Measurements from ENCODE around the gene LRG1. TPM values are rescaled to one million over a fixed set of nuclear protein-coding genes. Genes with fewer than 3 reads are reported as not detected.

LRG1 gene
- total and polyA plus RNA-seq, 9 of the 15 experiments (the other 6 are each of a cell fraction or from before 2014, with no cell fraction given) = 1.5 to 11.9 (median 8.7) TPM

DNA sequence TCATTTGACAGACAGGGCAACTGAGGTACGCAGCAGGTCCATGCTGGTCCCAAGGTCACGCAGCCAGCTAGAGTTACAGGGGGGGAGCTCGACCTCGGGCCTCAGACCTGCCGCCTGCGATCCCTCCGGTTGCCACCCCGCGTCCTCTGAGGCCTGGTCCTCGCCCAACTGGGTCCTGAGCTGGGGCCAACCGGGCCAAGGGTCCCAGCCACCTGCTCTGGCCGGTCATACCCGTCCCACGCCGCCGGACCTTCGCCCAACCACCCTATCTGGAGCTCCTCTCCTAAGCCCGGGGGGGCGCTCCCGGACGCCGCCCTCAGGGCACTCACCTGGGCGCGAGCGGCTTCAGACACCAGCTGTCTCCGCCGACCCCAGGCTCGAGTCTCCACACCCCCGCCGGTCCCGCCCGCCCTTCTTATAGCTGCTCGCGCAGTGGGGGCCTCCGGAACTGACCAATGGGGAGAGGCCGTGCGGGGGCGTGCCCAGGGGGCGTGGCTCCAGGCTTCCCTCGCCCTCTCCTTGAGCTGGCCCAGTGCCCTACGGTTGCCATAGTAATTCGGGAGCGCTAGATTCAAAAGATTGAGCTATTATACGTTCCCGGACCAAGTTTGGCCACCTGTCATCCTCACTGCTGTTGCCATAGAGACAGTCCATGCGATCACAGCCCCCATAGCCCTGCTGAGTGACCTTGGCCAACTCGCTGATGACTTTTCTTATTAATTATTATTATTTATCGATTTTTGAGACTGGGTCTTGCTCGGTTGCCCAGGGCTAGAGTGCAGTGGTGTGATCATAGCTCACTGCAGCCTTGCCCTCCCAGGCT lies 4.8 kb downstream of the LRG1 start, which contains the start of gene PLIN5 (continued):
- TF ChIP-seq, protein P1, sequence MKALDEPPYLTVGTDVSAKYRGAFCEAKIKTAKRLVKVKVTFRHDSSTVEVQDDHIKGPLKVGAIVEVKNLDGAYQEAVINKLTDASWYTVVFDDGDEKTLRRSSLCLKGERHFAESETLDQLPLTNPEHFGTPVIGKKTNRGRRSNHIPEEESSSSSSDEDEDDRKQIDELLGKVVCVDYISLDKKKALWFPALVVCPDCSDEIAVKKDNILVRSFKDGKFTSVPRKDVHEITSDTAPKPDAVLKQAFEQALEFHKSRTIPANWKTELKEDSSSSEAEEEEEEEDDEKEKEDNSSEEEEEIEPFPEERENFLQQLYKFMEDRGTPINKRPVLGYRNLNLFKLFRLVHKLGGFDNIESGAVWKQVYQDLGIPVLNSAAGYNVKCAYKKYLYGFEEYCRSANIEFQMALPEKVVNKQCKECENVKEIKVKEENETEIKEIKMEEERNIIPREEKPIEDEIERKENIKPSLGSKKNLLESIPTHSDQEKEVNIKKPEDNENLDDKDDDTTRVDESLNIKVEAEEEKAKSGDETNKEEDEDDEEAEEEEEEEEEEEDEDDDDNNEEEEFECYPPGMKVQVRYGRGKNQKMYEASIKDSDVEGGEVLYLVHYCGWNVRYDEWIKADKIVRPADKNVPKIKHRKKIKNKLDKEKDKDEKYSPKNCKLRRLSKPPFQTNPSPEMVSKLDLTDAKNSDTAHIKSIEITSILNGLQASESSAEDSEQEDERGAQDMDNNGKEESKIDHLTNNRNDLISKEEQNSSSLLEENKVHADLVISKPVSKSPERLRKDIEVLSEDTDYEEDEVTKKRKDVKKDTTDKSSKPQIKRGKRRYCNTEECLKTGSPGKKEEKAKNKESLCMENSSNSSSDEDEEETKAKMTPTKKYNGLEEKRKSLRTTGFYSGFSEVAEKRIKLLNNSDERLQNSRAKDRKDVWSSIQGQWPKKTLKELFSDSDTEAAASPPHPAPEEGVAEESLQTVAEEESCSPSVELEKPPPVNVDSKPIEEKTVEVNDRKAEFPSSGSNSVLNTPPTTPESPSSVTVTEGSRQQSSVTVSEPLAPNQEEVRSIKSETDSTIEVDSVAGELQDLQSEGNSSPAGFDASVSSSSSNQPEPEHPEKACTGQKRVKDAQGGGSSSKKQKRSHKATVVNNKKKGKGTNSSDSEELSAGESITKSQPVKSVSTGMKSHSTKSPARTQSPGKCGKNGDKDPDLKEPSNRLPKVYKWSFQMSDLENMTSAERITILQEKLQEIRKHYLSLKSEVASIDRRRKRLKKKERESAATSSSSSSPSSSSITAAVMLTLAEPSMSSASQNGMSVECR (CRISPR knock-in tag; IDR thresholded peaks at IDR 0.05) = 0 out of 2 replicates have a peak, but pooled peaks have one; percentile 28
- TF ChIP-seq, protein P2, sequence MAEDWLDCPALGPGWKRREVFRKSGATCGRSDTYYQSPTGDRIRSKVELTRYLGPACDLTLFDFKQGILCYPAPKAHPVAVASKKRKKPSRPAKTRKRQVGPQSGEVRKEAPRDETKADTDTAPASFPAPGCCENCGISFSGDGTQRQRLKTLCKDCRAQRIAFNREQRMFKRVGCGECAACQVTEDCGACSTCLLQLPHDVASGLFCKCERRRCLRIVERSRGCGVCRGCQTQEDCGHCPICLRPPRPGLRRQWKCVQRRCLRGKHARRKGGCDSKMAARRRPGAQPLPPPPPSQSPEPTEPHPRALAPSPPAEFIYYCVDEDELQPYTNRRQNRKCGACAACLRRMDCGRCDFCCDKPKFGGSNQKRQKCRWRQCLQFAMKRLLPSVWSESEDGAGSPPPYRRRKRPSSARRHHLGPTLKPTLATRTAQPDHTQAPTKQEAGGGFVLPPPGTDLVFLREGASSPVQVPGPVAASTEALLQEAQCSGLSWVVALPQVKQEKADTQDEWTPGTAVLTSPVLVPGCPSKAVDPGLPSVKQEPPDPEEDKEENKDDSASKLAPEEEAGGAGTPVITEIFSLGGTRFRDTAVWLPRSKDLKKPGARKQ (CRISPR knock-in tag; IDR thresholded peaks at IDR 0.05) = peak; percentile 17; the same call in 1 of the 2 replicates
- TF ChIP-seq MAZ (CRISPR knock-in tag; conservative IDR thresholded peaks at IDR 0.05 in 1 of 2, IDR thresholded peaks at IDR 0.05 in 1 of 2) (0 out of 4 replicates have a peak, but pooled peaks of 1 of the 2 experiments have one; percentile 21), PCBP1 (IDR thresholded peaks at IDR 0.05; ENCODE audit: low read depth, low read length, poor library complexity, severe bottlenecking) (peak; percentile 55), ZNF551 (CRISPR knock-in tag; IDR thresholded peaks at IDR 0.05) (no peak), ETV6 (IDR thresholded peaks at IDR 0.05; ENCODE audit: borderline replicate concordance in 1 of 2, low read depth in 2 of 2, low read length in 1 of 2) (no peak), ETV6 (CRISPR knock-in tag; IDR thresholded peaks at IDR 0.05; ENCODE audit: borderline replicate concordance) (no peak), NFXL1 (CRISPR knock-in tag; IDR thresholded peaks at IDR 0.05) (no peak), SAFB2 (IDR thresholded peaks at IDR 0.05; ENCODE audit: borderline replicate concordance, low read depth, low read length, severe bottlenecking) (no peak), RBFOX2 (IDR thresholded peaks at IDR 0.05; ENCODE audit: low read depth, low read length) (peak; percentile 80), RFX1 (IDR thresholded peaks at IDR 0.05) (peak; percentile 95)
- TF ChIP-seq, protein P3, sequence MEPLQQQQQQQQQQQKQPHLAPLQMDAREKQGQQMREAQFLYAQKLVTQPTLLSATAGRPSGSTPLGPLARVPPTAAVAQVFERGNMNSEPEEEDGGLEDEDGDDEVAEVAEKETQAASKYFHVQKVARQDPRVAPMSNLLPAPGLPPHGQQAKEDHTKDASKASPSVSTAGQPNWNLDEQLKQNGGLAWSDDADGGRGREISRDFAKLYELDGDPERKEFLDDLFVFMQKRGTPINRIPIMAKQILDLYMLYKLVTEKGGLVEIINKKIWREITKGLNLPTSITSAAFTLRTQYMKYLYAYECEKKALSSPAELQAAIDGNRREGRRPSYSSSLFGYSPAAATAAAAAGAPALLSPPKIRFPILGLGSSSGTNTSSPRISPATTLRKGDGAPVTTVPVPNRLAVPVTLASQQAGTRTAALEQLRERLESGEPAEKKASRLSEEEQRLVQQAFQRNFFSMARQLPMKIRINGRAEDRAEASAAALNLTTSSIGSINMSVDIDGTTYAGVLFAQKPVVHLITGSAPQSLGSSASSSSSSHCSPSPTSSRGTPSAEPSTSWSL (CRISPR knock-in tag; IDR thresholded peaks at IDR 0.05; ENCODE audit: borderline replicate concordance) = no peak
- TF ChIP-seq, protein P4, sequence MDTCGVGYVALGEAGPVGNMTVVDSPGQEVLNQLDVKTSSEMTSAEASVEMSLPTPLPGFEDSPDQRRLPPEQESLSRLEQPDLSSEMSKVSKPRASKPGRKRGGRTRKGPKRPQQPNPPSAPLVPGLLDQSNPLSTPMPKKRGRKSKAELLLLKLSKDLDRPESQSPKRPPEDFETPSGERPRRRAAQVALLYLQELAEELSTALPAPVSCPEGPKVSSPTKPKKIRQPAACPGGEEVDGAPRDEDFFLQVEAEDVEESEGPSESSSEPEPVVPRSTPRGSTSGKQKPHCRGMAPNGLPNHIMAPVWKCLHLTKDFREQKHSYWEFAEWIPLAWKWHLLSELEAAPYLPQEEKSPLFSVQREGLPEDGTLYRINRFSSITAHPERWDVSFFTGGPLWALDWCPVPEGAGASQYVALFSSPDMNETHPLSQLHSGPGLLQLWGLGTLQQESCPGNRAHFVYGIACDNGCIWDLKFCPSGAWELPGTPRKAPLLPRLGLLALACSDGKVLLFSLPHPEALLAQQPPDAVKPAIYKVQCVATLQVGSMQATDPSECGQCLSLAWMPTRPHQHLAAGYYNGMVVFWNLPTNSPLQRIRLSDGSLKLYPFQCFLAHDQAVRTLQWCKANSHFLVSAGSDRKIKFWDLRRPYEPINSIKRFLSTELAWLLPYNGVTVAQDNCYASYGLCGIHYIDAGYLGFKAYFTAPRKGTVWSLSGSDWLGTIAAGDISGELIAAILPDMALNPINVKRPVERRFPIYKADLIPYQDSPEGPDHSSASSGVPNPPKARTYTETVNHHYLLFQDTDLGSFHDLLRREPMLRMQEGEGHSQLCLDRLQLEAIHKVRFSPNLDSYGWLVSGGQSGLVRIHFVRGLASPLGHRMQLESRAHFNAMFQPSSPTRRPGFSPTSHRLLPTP (IDR thresholded peaks at IDR 0.05; ENCODE audit: borderline replicate concordance, extremely low read depth, insufficient read length) = no peak
